ENCODE results near the gene DCTN3. TPM values are rescaled to one million over a fixed set of nuclear protein-coding genes. Genes with fewer than 3 reads are reported as not detected.

DCTN3 gene
- total and polyA plus RNA-seq, 12 donors: 30.5 to 143 (median 127) TPM

DNA sequence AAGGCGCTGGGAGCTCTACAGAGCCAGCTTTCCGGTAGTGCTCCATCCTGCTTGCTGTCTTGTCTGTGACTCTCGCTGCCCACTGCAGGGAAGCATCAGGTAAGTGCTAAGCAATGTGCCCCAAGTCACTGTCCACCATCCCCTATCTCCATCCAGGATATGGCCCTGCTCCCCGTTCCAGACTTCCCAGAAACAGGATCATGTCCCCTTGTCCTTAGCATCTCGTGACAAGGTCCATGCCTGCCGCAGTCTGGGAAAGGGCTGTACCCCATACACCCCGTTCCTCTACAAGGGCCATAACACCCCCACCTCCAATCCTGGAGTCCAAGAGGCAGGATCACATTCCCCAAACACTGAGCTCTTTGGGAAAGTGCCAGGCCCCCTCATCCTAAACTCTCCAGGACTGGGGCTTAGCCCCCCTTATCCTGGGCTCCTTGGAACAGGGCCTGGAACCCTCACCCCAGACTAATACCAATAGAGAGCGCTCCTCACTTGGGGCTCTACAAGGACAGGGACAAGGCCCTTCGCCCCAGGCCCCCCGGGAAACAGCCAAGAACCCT lies 9.0 kb downstream of the DCTN3 start:
- Histone ChIP-seq H3K9me3 (no peaks in the 10 kb centered on the region), H3K27ac (peak overlapping the region; percentile 71 to 98 (median 92)), H3K27me3 (no peaks in the 10 kb centered on the region), H3K4me1 (peaks cover 2 to 31% (median 25%) of the 10 kb centered on the region in 9 donors), H3K4me3 (peak overlapping the region; percentile 34 to 86 (median 79)), H3K36me3 (peaks cover 0 to 31% (median 6%) of the 10 kb centered on the region in 9 donors)
- no peak for TF ChIP-seq CTCF (IDR thresholded peaks at IDR 0.05)
- ATAC-seq: peak; percentile 7 to 49 (median 20)
- intact Hi-C loops (cut with DNase I): loop anchor here in 2 of 10 donors (5.0 kb wide), 2 partner anchors 91 to 279 kb away; no protein-coding TSS in a partner anchor
- WGBS, 2 donors: 66% methylated on average over 10 of the region's 10 CpGs
- no peak for DNase-seq

DNA sequence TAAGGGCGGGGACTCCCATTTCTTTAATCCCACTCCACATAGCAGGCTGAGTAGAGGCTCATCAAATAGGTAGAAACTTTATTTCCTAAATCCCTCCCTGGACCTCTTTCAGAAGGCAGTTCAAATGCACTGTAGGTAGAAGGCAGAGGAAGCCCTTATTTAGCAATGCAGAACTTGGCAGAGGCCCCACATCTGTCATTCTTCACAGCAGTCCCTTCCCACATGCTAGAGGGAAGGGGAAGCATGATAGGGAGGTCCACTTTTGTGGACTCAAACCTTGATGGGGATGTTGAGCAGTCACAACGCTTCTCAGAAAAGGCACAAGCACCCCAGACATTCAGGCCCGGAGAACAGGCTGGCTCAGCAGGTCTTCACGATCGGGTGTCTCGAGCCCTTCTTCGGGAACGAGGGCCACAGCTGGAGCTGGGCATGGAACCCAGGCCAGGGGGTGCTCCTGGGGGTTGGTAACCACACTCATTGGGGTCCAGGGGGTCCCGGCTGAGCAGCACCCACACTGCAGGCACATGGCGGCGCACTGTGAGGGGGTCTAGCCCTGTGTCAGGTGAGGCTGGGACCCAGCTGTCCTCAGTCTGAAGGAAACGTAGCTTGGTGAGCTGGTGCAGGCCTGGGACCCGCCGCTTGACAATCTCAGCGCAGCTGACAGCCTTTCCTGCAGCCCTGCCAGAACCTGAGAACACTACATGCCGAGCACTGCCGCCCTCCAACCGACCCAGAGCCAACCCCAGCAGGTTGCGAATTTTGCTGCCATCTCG lies 9.7 kb downstream of the DCTN3 start:
- Histone ChIP-seq H3K4me3 (peak overlapping the region in 9 of 10 donors; percentile 48 to 86 (median 79)), H3K9me3 (no peaks in the 10 kb centered on the region), H3K27ac (peak overlapping the region in 7 of 10 donors; percentile 75 to 98 (median 94)), H3K4me1 (peaks cover 2 to 31% (median 25%) of the 10 kb centered on the region in 9 donors), H3K27me3 (no peaks in the 10 kb centered on the region), H3K36me3 (peaks cover 0 to 24% (median 6%) of the 10 kb centered on the region in 9 donors)
- intact Hi-C loops (cut with DNase I): loop anchor here in 2 of 10 donors (5.0 kb wide), 2 partner anchors 92 to 278 kb away; no protein-coding TSS in a partner anchor
- ATAC-seq: peak in 6 of 8 donors; percentile 12 to 55 (median 38)
- TF ChIP-seq CTCF (IDR thresholded peaks at IDR 0.05): no peak
- WGBS, 2 donors: 85% methylated on average over 20 of the region's 20 CpGs
- peak in 1 of 2 donors; percentile 36 for DNase-seq

DNA sequence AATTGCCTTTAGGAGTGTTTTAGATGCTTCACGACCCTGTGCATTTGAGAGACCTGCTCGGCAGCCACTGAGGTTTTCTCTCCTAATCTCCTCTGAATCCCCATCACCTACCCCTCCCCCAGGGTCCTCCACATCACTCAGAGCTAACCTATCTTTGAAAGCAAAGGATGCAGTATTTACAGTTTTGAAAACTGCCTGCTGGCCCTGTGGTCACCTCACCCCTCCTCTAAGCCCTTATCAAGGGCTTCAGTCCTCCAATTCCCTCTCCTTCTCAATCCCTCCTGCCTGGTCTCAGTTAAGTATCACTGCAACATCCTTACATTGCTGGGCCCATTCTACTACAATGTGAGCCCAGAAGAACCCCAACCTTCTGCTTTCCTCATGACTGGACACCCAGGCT lies 13.0 kb downstream of the DCTN3 start:
- TF ChIP-seq CTCF (IDR thresholded peaks at IDR 0.05): no peak
- intact Hi-C loops (cut with DNase I): loop anchor here in 2 of 10 donors (10.0 kb wide), 3 partner anchors 203 to 273 kb away; no protein-coding TSS in a partner anchor
- ATAC-seq (no peak), DNase-seq (no peak)
- Histone ChIP-seq H3K4me3 (no peak overlapping the region), H3K4me1 (peaks cover 2 to 20% (median 16%) of the 10 kb centered on the region in 9 donors), H3K9me3 (no peaks in the 10 kb centered on the region), H3K36me3 (no peaks in the 10 kb centered on the region), H3K27ac (no peak overlapping the region), H3K27me3 (no peaks in the 10 kb centered on the region)
- WGBS, 2 donors: 42 to 51% methylated on average over 2 of the region's 2 CpGs

- Histone ChIP-seq H3K4me3 (no peak overlapping the region), H3K4me1 (peaks cover 2 to 18% (median 15%) of the 10 kb centered on the region in 9 donors), H3K27me3 (no peaks in the 10 kb centered on the region), H3K27ac (no peak overlapping the region), H3K36me3 (no peaks in the 10 kb centered on the region), H3K9me3 (no peaks in the 10 kb centered on the region)
- WGBS, 2 donors: 87 to 89% methylated on average over 3 of the region's 3 CpGs
- no peak for TF ChIP-seq CTCF (IDR thresholded peaks at IDR 0.05)
- intact Hi-C loops (cut with DNase I): loop anchor here in 2 of 10 donors (10.0 kb wide), 3 partner anchors 202 to 272 kb away; no protein-coding TSS in a partner anchor
- DNase-seq: no peak
- no peak for ATAC-seq
These were observed 13.4 kb downstream of the DCTN3 start for GRCh38 chr9:34606905-34607304.

Measured in heart right ventricle (tissue), 16 donors.